Fibroblast of mammary gland (primary cell): ENCODE measurements around the gene LYPLAL1.

Source experiments
- DNase-seq: peaks from one replicate; pipeline ENCODE4 v3.0.0-alpha.2; 2010; ENCODE audit warnings: low read depth
- H3K4me3 ChIP-seq: 2 replicates; pipeline ENCODE4 v1.5.1; 2011; ENCODE audit warnings: low read depth, mild to moderate bottlenecking, low read length, moderate library complexity; ENCODE audit not compliant: control insufficient read depth
- CTCF ChIP-seq: conservative IDR thresholded peaks from 2 replicates; pipeline ENCODE4 v1.5.1; 2011; ENCODE audit warnings: low read depth, low read length, inconsistent platforms; ENCODE audit not compliant: control insufficient read depth, insufficient read depth

LYPLAL1 gene

GRCh38 chr1:219223496-219223895 lies 49.8 kb downstream of the LYPLAL1 start:
- no peak overlapping the region for H3K4me3 ChIP-seq
- no peak for DNase-seq

GRCh38 chr1:219226196-219226595 lies 52.5 kb downstream of the LYPLAL1 start:
- no peak for DNase-seq
- no peak overlapping the region for H3K4me3 ChIP-seq
- TF ChIP-seq CTCF: no peak

More at GRCh38 chr1:219223496-219223895, 49.8 kb downstream of the LYPLAL1 start:
- TF ChIP-seq CTCF: no peak

GRCh38 chr1:219227360-219228057 lies 53.8 kb downstream of the LYPLAL1 start:
- peak; percentile 16 for DNase-seq
- no peak overlapping the region for H3K4me3 ChIP-seq
- TF ChIP-seq CTCF: no peak

GRCh38 chr1:219228058-219228419 lies 54.4 kb downstream of the LYPLAL1 start:
- DNase-seq: no peak
- no peak for TF ChIP-seq CTCF

GRCh38 chr1:219232890-219233289 lies 59.2 kb downstream of the LYPLAL1 start:
- TF ChIP-seq CTCF: no peak
- no peak overlapping the region for H3K4me3 ChIP-seq
- DNase-seq: no peak

More at GRCh38 chr1:219228058-219228419, 54.4 kb downstream of the LYPLAL1 start:
- H3K4me3 ChIP-seq: no peak overlapping the region

GRCh38 chr1:219235903-219236481 lies 62.3 kb downstream of the LYPLAL1 start:
- DNase-seq: no peak
- no peak for TF ChIP-seq CTCF
- no peak overlapping the region for H3K4me3 ChIP-seq
